ENCODE data around the gene FAM217B.

GRCh38 chr20:59908855-59909254 is 31.3 kb upstream of the FAM217B start:
- TF ChIP-seq, protein P1, sequence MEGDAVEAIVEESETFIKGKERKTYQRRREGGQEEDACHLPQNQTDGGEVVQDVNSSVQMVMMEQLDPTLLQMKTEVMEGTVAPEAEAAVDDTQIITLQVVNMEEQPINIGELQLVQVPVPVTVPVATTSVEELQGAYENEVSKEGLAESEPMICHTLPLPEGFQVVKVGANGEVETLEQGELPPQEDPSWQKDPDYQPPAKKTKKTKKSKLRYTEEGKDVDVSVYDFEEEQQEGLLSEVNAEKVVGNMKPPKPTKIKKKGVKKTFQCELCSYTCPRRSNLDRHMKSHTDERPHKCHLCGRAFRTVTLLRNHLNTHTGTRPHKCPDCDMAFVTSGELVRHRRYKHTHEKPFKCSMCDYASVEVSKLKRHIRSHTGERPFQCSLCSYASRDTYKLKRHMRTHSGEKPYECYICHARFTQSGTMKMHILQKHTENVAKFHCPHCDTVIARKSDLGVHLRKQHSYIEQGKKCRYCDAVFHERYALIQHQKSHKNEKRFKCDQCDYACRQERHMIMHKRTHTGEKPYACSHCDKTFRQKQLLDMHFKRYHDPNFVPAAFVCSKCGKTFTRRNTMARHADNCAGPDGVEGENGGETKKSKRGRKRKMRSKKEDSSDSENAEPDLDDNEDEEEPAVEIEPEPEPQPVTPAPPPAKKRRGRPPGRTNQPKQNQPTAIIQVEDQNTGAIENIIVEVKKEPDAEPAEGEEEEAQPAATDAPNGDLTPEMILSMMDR (IDR thresholded peaks at IDR 0.05) = no peak
- TF ChIP-seq POLR2A (IDR thresholded peaks at IDR 0.05) (no peak), EP300 (IDR thresholded peaks at IDR 0.05) (no peak), POLR2AphosphoS5 (IDR thresholded peaks at IDR 0.05) (no peak)

All from sigmoid colon (tissue), 4 donors.